Measurements from ENCODE around the gene COL4A6. TPM values are rescaled to one million over a fixed set of nuclear protein-coding genes. Genes with fewer than 3 reads are reported as not detected.
A peak's percentile ranks its signal among the peaks of the same experiment; 100 is the strongest.

Gene COL4A6
- total RNA-seq, 1 experiment from 2014 or later, result under 0.01 TPM

DNA sequence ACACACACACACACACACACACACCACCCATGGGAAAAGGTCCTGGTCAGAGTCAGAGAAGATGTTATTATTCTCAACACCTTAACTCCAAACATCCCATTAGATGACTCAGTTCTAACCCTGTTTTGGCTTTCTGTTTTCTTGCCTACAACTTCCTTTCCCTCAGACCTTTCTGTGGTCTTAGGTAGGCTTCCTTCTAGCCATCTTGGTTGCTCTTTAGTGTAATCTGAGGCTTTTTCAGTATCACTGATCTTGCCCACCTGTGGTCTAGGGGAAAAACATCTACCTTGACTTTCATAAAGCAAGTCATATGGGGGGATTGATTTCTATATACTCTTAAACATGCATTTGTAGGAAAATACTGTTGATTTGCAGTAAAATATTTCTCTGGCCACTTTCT, 289.7 kb downstream of the COL4A6 start:
- Histone ChIP-seq H3K27ac (no peak overlapping the region), H3K9me3 (replicated peaks) (no peaks in the 10 kb centered on the region), H3K4me3 (no peak overlapping the region), H3K4me1 (replicated peaks) (no peaks in the 10 kb centered on the region), H3K36me3 (no peaks in the 10 kb centered on the region), H3K27me3 (replicated peaks) (no peaks in the 10 kb centered on the region)
- DNase-seq (ENCODE audit: low read depth in 1 of 2, low spot score in 2 of 2), result no peak

- Histone ChIP-seq H3K9me3 (replicated peaks) (no peaks in the 10 kb centered on the region), H3K27me3 (replicated peaks) (no peaks in the 10 kb centered on the region), H3K4me3 (no peak overlapping the region), H3K4me1 (replicated peaks) (no peaks in the 10 kb centered on the region), H3K27ac (no peak overlapping the region), H3K36me3 (peaks cover 9% of the 10 kb centered on the region)
- no peak for DNase-seq (ENCODE audit: low read depth in 1 of 2, low spot score in 2 of 2)
Observed at GRCh38 chrX:108138814-108139702, 299.2 kb downstream of the COL4A6 start.

- H3K9me3 ChIP-seq (replicated peaks), result no peaks in the 10 kb centered on the region
- no peaks in the 10 kb centered on the region for H3K27me3 ChIP-seq (replicated peaks)
- peaks cover 17% of the 10 kb centered on the region for H3K4me1 ChIP-seq (replicated peaks)
- H3K27ac ChIP-seq, result no peak overlapping the region
- H3K4me3 ChIP-seq, result no peak overlapping the region
- no peak for DNase-seq (ENCODE audit: low read depth in 1 of 2, low spot score in 2 of 2)
- H3K36me3 ChIP-seq, result peaks cover 11% of the 10 kb centered on the region
Observed at GRCh38 chrX:108134724-108135123, 303.5 kb downstream of the COL4A6 start.

GRCh38 chrX:108132876-108133275, 305.3 kb downstream of the COL4A6 start:
- H3K4me3 ChIP-seq, result no peak overlapping the region

GRCh38 chrX:108132034-108132433, 306.2 kb downstream of the COL4A6 start:
- Histone ChIP-seq H3K27ac (peak overlapping the region; percentile 79), H3K9me3 (replicated peaks) (no peaks in the 10 kb centered on the region), H3K36me3 (peaks cover 7% of the 10 kb centered on the region), H3K27me3 (replicated peaks) (no peaks in the 10 kb centered on the region), H3K4me1 (replicated peaks) (peaks cover 17% of the 10 kb centered on the region), H3K4me3 (no peak overlapping the region)
- no peak for DNase-seq (ENCODE audit: low read depth in 1 of 2, low spot score in 2 of 2)

More at GRCh38 chrX:108132876-108133275, 305.3 kb downstream of the COL4A6 start:
- Histone ChIP-seq H3K27me3 (replicated peaks) (no peaks in the 10 kb centered on the region), H3K9me3 (replicated peaks) (no peaks in the 10 kb centered on the region), H3K27ac (no peak overlapping the region), H3K36me3 (peaks cover 7% of the 10 kb centered on the region), H3K4me1 (replicated peaks) (peaks cover 17% of the 10 kb centered on the region)
- DNase-seq (ENCODE audit: low read depth in 1 of 2, low spot score in 2 of 2), result no peak

- peak; percentile 37 to 67 for DNase-seq (ENCODE audit: low read depth in 1 of 2, low spot score in 2 of 2)
- Histone ChIP-seq H3K27me3 (replicated peaks) (no peaks in the 10 kb centered on the region), H3K27ac (peak overlapping the region; percentile 79), H3K36me3 (peaks cover 7% of the 10 kb centered on the region), H3K9me3 (replicated peaks) (no peaks in the 10 kb centered on the region), H3K4me3 (no peak overlapping the region), H3K4me1 (replicated peaks) (peaks cover 17% of the 10 kb centered on the region)
Observed at GRCh38 chrX:108131471-108131870, 306.8 kb downstream of the COL4A6 start.

GRCh38 chrX:108130889-108131288, 307.3 kb downstream of the COL4A6 start:
- Histone ChIP-seq H3K4me1 (replicated peaks) (peaks cover 17% of the 10 kb centered on the region), H3K27ac (peak overlapping the region; percentile 79)
- DNase-seq (ENCODE audit: low read depth in 1 of 2, low spot score in 2 of 2), result no peak

DNA sequence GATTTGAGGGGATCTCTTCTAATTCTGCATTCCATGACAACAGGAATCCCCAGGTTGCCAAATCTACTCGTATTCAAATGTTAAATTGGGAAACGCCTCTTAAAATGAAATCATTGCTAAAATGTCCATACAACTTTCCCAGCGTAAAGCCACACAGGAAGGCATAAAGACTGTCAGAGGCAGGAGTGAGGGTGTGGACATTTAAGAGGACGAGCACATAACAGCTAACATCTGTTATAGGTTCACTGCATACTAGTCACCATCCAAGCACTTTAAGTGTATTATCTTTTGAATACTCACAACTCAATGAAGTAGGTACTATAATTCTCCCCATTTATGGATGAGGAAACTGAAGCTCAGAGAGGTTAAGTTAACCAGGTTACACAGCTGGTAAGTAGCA, 311.1 kb downstream of the COL4A6 start:
- Histone ChIP-seq H3K27ac (no peak overlapping the region), H3K4me3 (no peak overlapping the region)

More at GRCh38 chrX:108130889-108131288, 307.3 kb downstream of the COL4A6 start:
- Histone ChIP-seq H3K36me3 (peaks cover 7% of the 10 kb centered on the region), H3K9me3 (replicated peaks) (no peaks in the 10 kb centered on the region), H3K4me3 (no peak overlapping the region), H3K27me3 (replicated peaks) (no peaks in the 10 kb centered on the region)

GRCh38 chrX:108126661-108127060, 311.6 kb downstream of the COL4A6 start:
- Histone ChIP-seq H3K27ac (no peak overlapping the region), H3K4me1 (replicated peaks) (peaks cover 27% of the 10 kb centered on the region), H3K9me3 (replicated peaks) (no peaks in the 10 kb centered on the region), H3K4me3 (no peak overlapping the region), H3K27me3 (replicated peaks) (no peaks in the 10 kb centered on the region), H3K36me3 (no peaks in the 10 kb centered on the region; the same call in 1 of the 2 replicates)
- DNase-seq (ENCODE audit: low read depth in 1 of 2, low spot score in 2 of 2), result no peak

More for the DNA sequence above, 311.1 kb downstream of the COL4A6 start:
- Histone ChIP-seq H3K9me3 (replicated peaks) (no peaks in the 10 kb centered on the region), H3K27me3 (replicated peaks) (no peaks in the 10 kb centered on the region), H3K4me1 (replicated peaks) (peaks cover 32% of the 10 kb centered on the region), H3K36me3 (peaks cover 1% of the 10 kb centered on the region)
- DNase-seq (ENCODE audit: low read depth in 1 of 2, low spot score in 2 of 2), result no peak

DNA sequence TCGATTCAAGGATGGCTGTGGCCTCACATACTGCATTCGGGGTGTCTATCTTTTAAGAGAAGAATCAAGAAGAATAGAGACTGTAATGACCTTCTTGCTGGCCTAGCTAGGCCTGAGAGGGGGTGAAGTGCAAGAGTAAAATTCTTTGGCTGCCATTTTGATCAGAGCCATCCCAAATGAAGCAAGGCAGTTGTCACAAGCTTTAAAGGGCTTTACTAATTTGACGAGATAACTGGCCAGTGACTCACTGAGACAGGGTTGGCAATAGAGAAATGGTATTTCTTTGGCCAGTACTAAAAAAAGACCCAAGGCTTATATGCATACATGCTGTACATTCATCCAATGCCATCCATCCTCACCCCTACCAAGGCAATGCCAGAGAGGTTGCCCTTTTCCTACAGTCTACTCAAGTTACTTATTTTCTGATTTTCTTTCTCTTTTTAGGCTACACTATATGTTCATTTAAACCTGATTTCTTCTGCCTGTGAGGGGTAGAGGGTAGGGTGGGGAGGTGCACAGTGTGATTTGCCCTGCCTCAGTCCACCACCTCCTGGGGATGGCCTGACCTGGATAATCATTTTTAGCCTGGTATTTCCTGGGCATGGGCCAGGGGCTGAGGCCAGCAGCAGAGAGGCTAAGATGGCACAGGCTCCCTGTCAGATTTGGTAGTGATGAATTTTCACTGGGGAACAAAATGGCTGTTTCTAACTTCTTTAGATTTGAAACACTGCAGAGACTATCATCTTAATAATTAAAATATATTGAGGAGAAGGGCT, 314.4 kb downstream of the COL4A6 start:
- Histone ChIP-seq H3K27ac (no peak overlapping the region), H3K36me3 (no peaks in the 10 kb centered on the region; the same call in 1 of the 2 replicates), H3K9me3 (replicated peaks) (no peaks in the 10 kb centered on the region), H3K4me3 (no peak overlapping the region), H3K27me3 (replicated peaks) (no peaks in the 10 kb centered on the region), H3K4me1 (replicated peaks) (peaks cover 16% of the 10 kb centered on the region)
- no peak for DNase-seq (ENCODE audit: low read depth in 1 of 2, low spot score in 2 of 2)

- DNase-seq (ENCODE audit: low read depth in 1 of 2, low spot score in 2 of 2), result peak in 1 of 2 experiments; percentile 23
- no peaks in the 10 kb centered on the region for H3K9me3 ChIP-seq (replicated peaks)
- peaks cover 16% of the 10 kb centered on the region for H3K4me1 ChIP-seq (replicated peaks)
- H3K27me3 ChIP-seq (replicated peaks), result no peaks in the 10 kb centered on the region
- H3K27ac ChIP-seq, result peak overlapping the region; percentile 43; the same call in 1 of the 2 replicates
- no peaks in the 10 kb centered on the region for H3K36me3 ChIP-seq
- no peak overlapping the region for H3K4me3 ChIP-seq
Observed at GRCh38 chrX:108122748-108123147, 315.5 kb downstream of the COL4A6 start.

- no peak overlapping the region for H3K27ac ChIP-seq
- no peaks in the 10 kb centered on the region for H3K27me3 ChIP-seq (replicated peaks)
- H3K36me3 ChIP-seq, result no peaks in the 10 kb centered on the region
- H3K9me3 ChIP-seq (replicated peaks), result no peaks in the 10 kb centered on the region
- no peak for DNase-seq (ENCODE audit: low read depth in 1 of 2, low spot score in 2 of 2)
- no peak overlapping the region for H3K4me3 ChIP-seq
- H3K4me1 ChIP-seq (replicated peaks), result peaks cover 16% of the 10 kb centered on the region
Observed at GRCh38 chrX:108121291-108121690, 316.9 kb downstream of the COL4A6 start.

DNA sequence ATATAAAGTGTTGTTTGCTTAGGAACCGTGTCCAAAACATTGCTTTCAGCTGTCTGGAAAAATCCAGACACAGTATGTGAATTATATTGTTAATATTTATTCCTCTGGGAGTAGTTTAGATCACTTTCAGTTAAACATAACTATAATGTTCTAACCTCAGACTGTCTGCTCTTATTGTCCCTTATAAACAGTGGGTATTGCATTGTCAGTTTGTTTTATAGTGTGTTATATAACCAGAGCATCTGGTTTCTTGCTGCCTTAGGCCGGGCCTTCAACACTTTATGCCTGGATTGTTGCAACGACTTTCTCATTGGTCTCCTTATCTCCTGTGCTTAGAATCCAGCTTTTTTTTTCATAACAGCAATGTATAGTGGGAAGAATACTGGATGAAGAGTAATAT, 320.2 kb downstream of the COL4A6 start:
- no peak overlapping the region for H3K27ac ChIP-seq

DNA sequence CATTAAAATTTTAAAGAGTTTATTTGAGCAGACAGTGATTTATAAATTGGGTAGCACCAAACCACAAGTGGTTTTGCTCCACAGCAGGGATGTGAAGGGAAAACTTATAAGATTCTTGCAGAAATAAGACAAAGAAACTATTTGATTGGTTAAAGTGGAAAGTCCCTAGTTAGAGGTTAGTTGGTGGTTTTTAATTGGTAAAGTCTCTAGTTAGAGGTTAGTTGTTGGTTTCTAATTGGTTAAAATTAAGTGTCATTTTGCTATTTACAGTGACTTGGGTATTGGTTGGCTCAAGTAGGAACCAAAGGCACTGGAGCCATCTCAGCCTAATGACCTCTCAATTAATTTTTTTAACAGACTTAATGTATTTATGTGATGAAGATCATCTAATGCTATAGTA, 323.7 kb downstream of the COL4A6 start:
- H3K9me3 ChIP-seq (replicated peaks), result no peaks in the 10 kb centered on the region
- no peak overlapping the region for H3K4me3 ChIP-seq
- no peaks in the 10 kb centered on the region for H3K27me3 ChIP-seq (replicated peaks)
- H3K27ac ChIP-seq, result no peak overlapping the region
- H3K36me3 ChIP-seq, result no peaks in the 10 kb centered on the region
- H3K4me1 ChIP-seq (replicated peaks), result no peaks in the 10 kb centered on the region
- DNase-seq (ENCODE audit: low read depth in 1 of 2, low spot score in 2 of 2), result no peak

More for the DNA sequence above, 320.2 kb downstream of the COL4A6 start:
- no peaks in the 10 kb centered on the region for H3K36me3 ChIP-seq
- H3K9me3 ChIP-seq (replicated peaks), result no peaks in the 10 kb centered on the region
- H3K27me3 ChIP-seq (replicated peaks), result no peaks in the 10 kb centered on the region
- peaks cover 8% of the 10 kb centered on the region for H3K4me1 ChIP-seq (replicated peaks)
- no peak overlapping the region for H3K4me3 ChIP-seq
- no peak for DNase-seq (ENCODE audit: low read depth in 1 of 2, low spot score in 2 of 2)

All from SJSA1 (cell line).